SK-N-SH (cell line): ENCODE results near the gene KLHL22. TPM values are rescaled to one million over a fixed set of nuclear protein-coding genes. Genes with fewer than 3 reads are reported as not detected.

Experiments
- CTCF ChIA-PET: fragments of 300-600, 350-600 bp; formaldehyde crosslinking; extraction: SDS; loops from one replicate; lab custom pipeline; 2021; lab: Yijun Ruan, JAX
- POLR2A ChIA-PET: fragments of 350-600 bp; sonication (Branson Sonifier 250); formaldehyde crosslinking; extraction: SDS; loops from one replicate; lab custom pipeline; 2020; ENCODE audit warnings: antibody characterized with exemption, inconsistent platforms; lab: Yijun Ruan, JAX
- DNase-seq: peaks from one replicate; pipeline ENCODE4 v3.0.0; 2012
- H2AFZ ChIP-seq: fragments of 200-600 bp; sonication (generic); 2 replicates; pipeline ENCODE4 v1.8.1; 2016; ENCODE audit warnings: antibody characterized with exemption, mild to moderate bottlenecking, low read depth
- H3F3A ChIP-seq: fragments of 200-600 bp; sonication (generic); replicated peaks from 2 replicates; pipeline ENCODE3; 2016; ENCODE audit warnings: antibody characterized with exemption, mild to moderate bottlenecking; ENCODE audit not compliant: insufficient read depth
- H3K27ac ChIP-seq, 2 experiments: fragments of 200-500 bp in 1 of 2; fragments of 200-600 bp in 1 of 2; sonication (Bioruptor generic) in 1 of 2; sonication (generic), shearing (Covaris generic) in 1 of 2; 2 replicates each; pipeline versions ENCODE4 v1.5.1 to v1.6.1; 2014 to 2016; ENCODE audit warnings: low read depth in 2 of 2, inconsistent platforms in 1 of 2, low read length in 1 of 2, mild to moderate bottlenecking in 1 of 2, mixed read lengths in 1 of 2
- H3K27me3 ChIP-seq: fragments of 200-600 bp; sonication (generic), shearing (Covaris generic); 2 replicates; pipeline ENCODE4 v1.6.1; 2016; ENCODE audit warnings: mixed run types; ENCODE audit not compliant: insufficient read depth
- H3K36me3 ChIP-seq, 2 experiments: fragments of 200-500 bp in 1 of 2; fragments of 200-600 bp in 1 of 2; sonication (Bioruptor generic) in 1 of 2; sonication (generic) in 1 of 2; replicated peaks in 1 of 2; 2 replicates each; pipeline versions ENCODE3 to v1.5.1; 2014 to 2016; ENCODE audit warnings: low read length in 1 of 2, mild to moderate bottlenecking in 1 of 2; ENCODE audit not compliant: insufficient read depth in 2 of 2, control insufficient read depth in 1 of 2
- H3K4me1 ChIP-seq, 2 experiments: fragments of 200-500 bp in 1 of 2; fragments of 200-600 bp in 1 of 2; sonication (Bioruptor generic) in 1 of 2; sonication (generic), shearing (Covaris generic) in 1 of 2; 2 replicates each; pipeline versions ENCODE4 v1.5.1 to v1.6.1; 2014 to 2016; ENCODE audit warnings: low read depth in 1 of 2, low read length in 1 of 2, mixed run types in 1 of 2; ENCODE audit not compliant: insufficient read depth in 2 of 2, control insufficient read depth in 1 of 2
- H3K4me2 ChIP-seq: fragments of 200-600 bp; sonication (generic), shearing (Covaris generic); 2 replicates; pipeline ENCODE4 v1.6.1; 2017; ENCODE audit warnings: mixed run types
- H3K4me3 ChIP-seq, 2 experiments: fragments of 200-500 bp in 1 of 2; fragments of 200-600 bp in 1 of 2; sonication (Bioruptor generic) in 1 of 2; sonication (generic), shearing (Covaris generic) in 1 of 2; 2 replicates each; pipeline versions ENCODE4 v1.5.1 to v1.8.1; 2014 to 2016; ENCODE audit warnings: low read depth in 2 of 2, inconsistent platforms in 1 of 2, low read length in 1 of 2, mild to moderate bottlenecking in 1 of 2, mixed read lengths in 1 of 2, moderate library complexity in 1 of 2
- H3K79me2 ChIP-seq: fragments of 200-600 bp; sonication (generic); 2 replicates; pipeline ENCODE4 v1.8.1; 2017; ENCODE audit warnings: mild to moderate bottlenecking; ENCODE audit not compliant: insufficient read depth
- H3K9ac ChIP-seq: fragments of 200-600 bp; sonication (generic); 2 replicates; pipeline ENCODE4 v1.6.1; 2017; ENCODE audit warnings: mixed run types
- H3K9me2 ChIP-seq: fragments of 200-600 bp; sonication (generic); 2 replicates; pipeline ENCODE4 v1.6.1; 2017; ENCODE audit warnings: mixed run types
- H3K9me3 ChIP-seq: fragments of 200-600 bp; sonication (generic); 2 replicates; pipeline ENCODE4 v1.6.1; 2017; ENCODE audit warnings: mixed run types, mild to moderate bottlenecking, moderate library complexity
- H4K20me1 ChIP-seq: fragments of 200-600 bp; sonication (generic); 2 replicates; pipeline ENCODE4 v1.6.1; 2017; ENCODE audit warnings: mild to moderate bottlenecking, mixed run types; ENCODE audit not compliant: insufficient read depth
- ELF1 ChIP-seq: IDR thresholded peaks from 2 replicates; pipeline ENCODE4 v1.4.0; 2012
- EZH2phosphoT487 ChIP-seq: fragments of 200-600 bp; sonication (generic); IDR thresholded peaks from 2 replicates; pipeline ENCODE4 v1.6.1; 2017; ENCODE audit warnings: low read depth, mixed run types, mild to moderate bottlenecking, antibody characterized with exemption, moderate library complexity, borderline replicate concordance
- FOSL2 ChIP-seq: IDR thresholded peaks from 2 replicates; pipeline ENCODE4 v1.4.0; 2012; ENCODE audit warnings: low read depth, mild to moderate bottlenecking, moderate library complexity, borderline replicate concordance
- FOXJ3 ChIP-seq: sonication (generic); formaldehyde crosslinking; IDR thresholded peaks from 2 replicates; pipeline ENCODE4 v1.5.1; 2020; ENCODE audit warnings: mild to moderate bottlenecking, missing genetic modification reagents
- JUND ChIP-seq: IDR thresholded peaks from 2 replicates; pipeline ENCODE4 v1.4.0; 2012
- MAX ChIP-seq: IDR thresholded peaks from 2 replicates; pipeline ENCODE4 v1.4.0; 2012; ENCODE audit warnings: low read depth
- MEF2A ChIP-seq: IDR thresholded peaks from 2 replicates; pipeline ENCODE4 v1.4.0; 2012; ENCODE audit warnings: low read depth, borderline replicate concordance
- POLR2AphosphoS5 ChIP-seq: IDR thresholded peaks from 2 replicates; pipeline ENCODE4 v1.6.1; 2012; ENCODE audit warnings: low read depth, low read length
- RCOR1 ChIP-seq: fragments of 150-350 bp; IDR thresholded peaks from 2 replicates; pipeline ENCODE4 v1.6.1; 2017; ENCODE audit warnings: antibody characterized with exemption, low read length
- RXRA ChIP-seq: IDR thresholded peaks from 2 replicates; pipeline ENCODE4 v1.4.0; 2012; ENCODE audit warnings: low read depth, mild to moderate bottlenecking, borderline replicate concordance
- TEAD4 ChIP-seq: IDR thresholded peaks from 2 replicates; pipeline ENCODE4 v1.4.0; 2012; ENCODE audit warnings: mild to moderate bottlenecking, borderline replicate concordance; ENCODE audit not compliant: insufficient read depth
- YY1 ChIP-seq: IDR thresholded peaks from 2 replicates; pipeline ENCODE4 v1.4.0; 2012; ENCODE audit warnings: low read depth, mild to moderate bottlenecking
- ZBTB33 ChIP-seq: IDR thresholded peaks from 2 replicates; pipeline ENCODE4 v1.4.0; 2012; ENCODE audit warnings: low read depth, borderline replicate concordance
- WGBS: methylation state at CpG from one replicate; pipeline ENCODE4 v1.1.6; 2017; ENCODE audit warnings: low lambda C conversion rate; 5-methylcytosine and 5-hydroxymethylcytosine counted together
- polyA plus RNA-seq, 3 experiments: library from polyadenylated mRNA; depleted of rRNA; stranded (reverse); fragments of >200 nt; gene quantifications; 2 replicates each; pipeline ENCODE4 v1.2.3, GENCODE V29; 2012
- TF ChIP-seq, protein P1 (sequence below): IDR thresholded peaks from 2 replicates; pipeline ENCODE4 v1.6.1; 2012; ENCODE audit warnings: mild to moderate bottlenecking, low read depth, low read length, moderate library complexity
- TF ChIP-seq, protein P2 (sequence below): fragments of 150-350 bp; IDR thresholded peaks from 2 replicates; pipeline ENCODE4 v1.6.1; 2017; ENCODE audit warnings: antibody characterized with exemption, low read length, low read depth, borderline replicate concordance
- TF ChIP-seq, protein P3 (sequence below): fragments of 200-600 bp; sonication (generic); IDR thresholded peaks from 2 replicates; pipeline ENCODE4 v1.6.1; 2017; ENCODE audit warnings: antibody characterized with exemption, mild to moderate bottlenecking, moderate library complexity

KLHL22 gene
- polyA plus RNA-seq, 1 of the 3 experiments (the other 2 are of a cell fraction), result 26.5 TPM

GRCh38 chr22:20453222-20453621 lies 42.4 kb downstream of the KLHL22 start:
- Histone ChIP-seq H3K27me3 (no peaks in the 10 kb centered on the region), H3K9me2 (no peaks in the 10 kb centered on the region), H3K27ac (no peak overlapping the region), H2AFZ (no peak overlapping the region), H3K79me2 (no peaks in the 10 kb centered on the region), H3K9me3 (no peaks in the 10 kb centered on the region), H4K20me1 (no peaks in the 10 kb centered on the region), H3K36me3 (peaks cover 26 to 28% of the 10 kb centered on the region in 2 experiments), H3K4me1 (peaks cover 0 to 7% of the 10 kb centered on the region in 2 experiments; a peak in 1 of 4 replicates)
- WGBS, result 100% methylated on average over 3 of the region's 3 CpGs
- POLR2A ChIA-PET, result interaction anchor here (1.6 to 1.7 kb wide), 2 partner anchors 14 to 30 kb away, joined by 3 to 5 read pairs; no protein-coding TSS in a partner anchor
- no peak for DNase-seq
- TF ChIP-seq ELF1, result no peak
- no peak for TF ChIP-seq ZBTB33
- TF ChIP-seq RXRA, result no peak
- TF ChIP-seq TEAD4, result no peak
- no peak for TF ChIP-seq POLR2AphosphoS5
- TF ChIP-seq RCOR1, result no peak
- TF ChIP-seq JUND, result no peak
- TF ChIP-seq FOXJ3 (CRISPR knock-in tag), result no peak
- no peak for TF ChIP-seq MEF2A
- no peak for TF ChIP-seq FOSL2
- no peak for TF ChIP-seq EZH2phosphoT487
- TF ChIP-seq, protein P1, sequence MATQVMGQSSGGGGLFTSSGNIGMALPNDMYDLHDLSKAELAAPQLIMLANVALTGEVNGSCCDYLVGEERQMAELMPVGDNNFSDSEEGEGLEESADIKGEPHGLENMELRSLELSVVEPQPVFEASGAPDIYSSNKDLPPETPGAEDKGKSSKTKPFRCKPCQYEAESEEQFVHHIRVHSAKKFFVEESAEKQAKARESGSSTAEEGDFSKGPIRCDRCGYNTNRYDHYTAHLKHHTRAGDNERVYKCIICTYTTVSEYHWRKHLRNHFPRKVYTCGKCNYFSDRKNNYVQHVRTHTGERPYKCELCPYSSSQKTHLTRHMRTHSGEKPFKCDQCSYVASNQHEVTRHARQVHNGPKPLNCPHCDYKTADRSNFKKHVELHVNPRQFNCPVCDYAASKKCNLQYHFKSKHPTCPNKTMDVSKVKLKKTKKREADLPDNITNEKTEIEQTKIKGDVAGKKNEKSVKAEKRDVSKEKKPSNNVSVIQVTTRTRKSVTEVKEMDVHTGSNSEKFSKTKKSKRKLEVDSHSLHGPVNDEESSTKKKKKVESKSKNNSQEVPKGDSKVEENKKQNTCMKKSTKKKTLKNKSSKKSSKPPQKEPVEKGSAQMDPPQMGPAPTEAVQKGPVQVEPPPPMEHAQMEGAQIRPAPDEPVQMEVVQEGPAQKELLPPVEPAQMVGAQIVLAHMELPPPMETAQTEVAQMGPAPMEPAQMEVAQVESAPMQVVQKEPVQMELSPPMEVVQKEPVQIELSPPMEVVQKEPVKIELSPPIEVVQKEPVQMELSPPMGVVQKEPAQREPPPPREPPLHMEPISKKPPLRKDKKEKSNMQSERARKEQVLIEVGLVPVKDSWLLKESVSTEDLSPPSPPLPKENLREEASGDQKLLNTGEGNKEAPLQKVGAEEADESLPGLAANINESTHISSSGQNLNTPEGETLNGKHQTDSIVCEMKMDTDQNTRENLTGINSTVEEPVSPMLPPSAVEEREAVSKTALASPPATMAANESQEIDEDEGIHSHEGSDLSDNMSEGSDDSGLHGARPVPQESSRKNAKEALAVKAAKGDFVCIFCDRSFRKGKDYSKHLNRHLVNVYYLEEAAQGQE, result no peak
- TF ChIP-seq, protein P2, sequence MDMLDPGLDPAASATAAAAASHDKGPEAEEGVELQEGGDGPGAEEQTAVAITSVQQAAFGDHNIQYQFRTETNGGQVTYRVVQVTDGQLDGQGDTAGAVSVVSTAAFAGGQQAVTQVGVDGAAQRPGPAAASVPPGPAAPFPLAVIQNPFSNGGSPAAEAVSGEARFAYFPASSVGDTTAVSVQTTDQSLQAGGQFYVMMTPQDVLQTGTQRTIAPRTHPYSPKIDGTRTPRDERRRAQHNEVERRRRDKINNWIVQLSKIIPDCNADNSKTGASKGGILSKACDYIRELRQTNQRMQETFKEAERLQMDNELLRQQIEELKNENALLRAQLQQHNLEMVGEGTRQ, result no peak
- TF ChIP-seq YY1, result no peak
- no peak for TF ChIP-seq MAX
- TF ChIP-seq, protein P3, sequence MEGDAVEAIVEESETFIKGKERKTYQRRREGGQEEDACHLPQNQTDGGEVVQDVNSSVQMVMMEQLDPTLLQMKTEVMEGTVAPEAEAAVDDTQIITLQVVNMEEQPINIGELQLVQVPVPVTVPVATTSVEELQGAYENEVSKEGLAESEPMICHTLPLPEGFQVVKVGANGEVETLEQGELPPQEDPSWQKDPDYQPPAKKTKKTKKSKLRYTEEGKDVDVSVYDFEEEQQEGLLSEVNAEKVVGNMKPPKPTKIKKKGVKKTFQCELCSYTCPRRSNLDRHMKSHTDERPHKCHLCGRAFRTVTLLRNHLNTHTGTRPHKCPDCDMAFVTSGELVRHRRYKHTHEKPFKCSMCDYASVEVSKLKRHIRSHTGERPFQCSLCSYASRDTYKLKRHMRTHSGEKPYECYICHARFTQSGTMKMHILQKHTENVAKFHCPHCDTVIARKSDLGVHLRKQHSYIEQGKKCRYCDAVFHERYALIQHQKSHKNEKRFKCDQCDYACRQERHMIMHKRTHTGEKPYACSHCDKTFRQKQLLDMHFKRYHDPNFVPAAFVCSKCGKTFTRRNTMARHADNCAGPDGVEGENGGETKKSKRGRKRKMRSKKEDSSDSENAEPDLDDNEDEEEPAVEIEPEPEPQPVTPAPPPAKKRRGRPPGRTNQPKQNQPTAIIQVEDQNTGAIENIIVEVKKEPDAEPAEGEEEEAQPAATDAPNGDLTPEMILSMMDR, result no peak
- TF ChIP-seq, all 33 proteins: peak for 0
- CTCF ChIA-PET, result interaction anchor here (1.1 to 4.8 kb wide), 4 partner anchors 15 to 296 kb away, joined by 4 to 102 read pairs (median 6); no protein-coding TSS in a partner anchor
- Histone ChIP-seq H3K4me3 (no peak overlapping the region), H3F3A (peaks cover 4% of the 10 kb centered on the region), H3K9ac (no peak overlapping the region), H3K4me2 (no peak overlapping the region)
